Measurements from ENCODE around the gene AFAP1L1.

DNA sequence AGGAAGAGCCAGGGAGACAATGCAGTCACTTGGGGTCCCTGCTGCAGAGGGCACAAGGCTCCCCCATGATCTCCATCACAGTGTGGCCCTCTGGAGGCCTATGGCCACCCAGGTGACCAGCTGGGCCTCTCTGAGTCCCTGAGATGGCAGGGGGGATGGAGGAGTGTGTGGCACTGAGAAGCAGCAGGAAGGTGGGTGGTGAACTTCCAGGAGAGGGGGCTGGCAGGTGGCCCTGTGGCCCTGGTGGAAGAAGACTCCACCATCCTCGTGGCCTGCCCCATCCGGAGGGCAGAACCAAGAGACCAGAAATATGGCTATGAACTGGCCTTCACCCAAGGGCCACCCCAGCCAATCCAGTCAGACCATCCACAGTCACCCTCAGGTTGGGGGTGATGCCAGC is 31.7 kb upstream of the AFAP1L1 start:
- TF ChIP-seq EZH2 (conservative IDR thresholded peaks at IDR 0.05; ENCODE audit: low read depth, low read length) (no peak), SP5 (CRISPR knock-in tag; IDR thresholded peaks at IDR 0.05; ENCODE audit: borderline replicate concordance, low read depth) (no peak), NCOA1 (CRISPR knock-in tag; IDR thresholded peaks at IDR 0.05) (no peak), RELA (CRISPR knock-in tag; IDR thresholded peaks at IDR 0.05) (no peak), BCL6 (CRISPR knock-in tag; IDR thresholded peaks at IDR 0.05) (no peak), ZNF713 (CRISPR knock-in tag; IDR thresholded peaks at IDR 0.05) (no peak)
- TF ChIP-seq, protein P1, sequence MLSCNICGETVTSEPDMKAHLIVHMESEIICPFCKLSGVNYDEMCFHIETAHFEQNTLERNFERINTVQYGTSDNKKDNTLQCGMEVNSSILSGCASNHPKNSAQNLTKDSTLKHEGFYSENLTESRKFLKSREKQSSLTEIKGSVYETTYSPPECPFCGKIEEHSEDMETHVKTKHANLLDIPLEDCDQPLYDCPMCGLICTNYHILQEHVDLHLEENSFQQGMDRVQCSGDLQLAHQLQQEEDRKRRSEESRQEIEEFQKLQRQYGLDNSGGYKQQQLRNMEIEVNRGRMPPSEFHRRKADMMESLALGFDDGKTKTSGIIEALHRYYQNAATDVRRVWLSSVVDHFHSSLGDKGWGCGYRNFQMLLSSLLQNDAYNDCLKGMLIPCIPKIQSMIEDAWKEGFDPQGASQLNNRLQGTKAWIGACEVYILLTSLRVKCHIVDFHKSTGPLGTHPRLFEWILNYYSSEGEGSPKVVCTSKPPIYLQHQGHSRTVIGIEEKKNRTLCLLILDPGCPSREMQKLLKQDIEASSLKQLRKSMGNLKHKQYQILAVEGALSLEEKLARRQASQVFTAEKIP (CRISPR knock-in tag; IDR thresholded peaks at IDR 0.05; ENCODE audit: borderline replicate concordance): no peak
- TF ChIP-seq, protein P2, sequence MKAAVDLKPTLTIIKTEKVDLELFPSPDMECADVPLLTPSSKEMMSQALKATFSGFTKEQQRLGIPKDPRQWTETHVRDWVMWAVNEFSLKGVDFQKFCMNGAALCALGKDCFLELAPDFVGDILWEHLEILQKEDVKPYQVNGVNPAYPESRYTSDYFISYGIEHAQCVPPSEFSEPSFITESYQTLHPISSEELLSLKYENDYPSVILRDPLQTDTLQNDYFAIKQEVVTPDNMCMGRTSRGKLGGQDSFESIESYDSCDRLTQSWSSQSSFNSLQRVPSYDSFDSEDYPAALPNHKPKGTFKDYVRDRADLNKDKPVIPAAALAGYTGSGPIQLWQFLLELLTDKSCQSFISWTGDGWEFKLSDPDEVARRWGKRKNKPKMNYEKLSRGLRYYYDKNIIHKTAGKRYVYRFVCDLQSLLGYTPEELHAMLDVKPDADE (CRISPR knock-in tag; IDR thresholded peaks at IDR 0.05): no peak
- TF ChIP-seq, protein P3, sequence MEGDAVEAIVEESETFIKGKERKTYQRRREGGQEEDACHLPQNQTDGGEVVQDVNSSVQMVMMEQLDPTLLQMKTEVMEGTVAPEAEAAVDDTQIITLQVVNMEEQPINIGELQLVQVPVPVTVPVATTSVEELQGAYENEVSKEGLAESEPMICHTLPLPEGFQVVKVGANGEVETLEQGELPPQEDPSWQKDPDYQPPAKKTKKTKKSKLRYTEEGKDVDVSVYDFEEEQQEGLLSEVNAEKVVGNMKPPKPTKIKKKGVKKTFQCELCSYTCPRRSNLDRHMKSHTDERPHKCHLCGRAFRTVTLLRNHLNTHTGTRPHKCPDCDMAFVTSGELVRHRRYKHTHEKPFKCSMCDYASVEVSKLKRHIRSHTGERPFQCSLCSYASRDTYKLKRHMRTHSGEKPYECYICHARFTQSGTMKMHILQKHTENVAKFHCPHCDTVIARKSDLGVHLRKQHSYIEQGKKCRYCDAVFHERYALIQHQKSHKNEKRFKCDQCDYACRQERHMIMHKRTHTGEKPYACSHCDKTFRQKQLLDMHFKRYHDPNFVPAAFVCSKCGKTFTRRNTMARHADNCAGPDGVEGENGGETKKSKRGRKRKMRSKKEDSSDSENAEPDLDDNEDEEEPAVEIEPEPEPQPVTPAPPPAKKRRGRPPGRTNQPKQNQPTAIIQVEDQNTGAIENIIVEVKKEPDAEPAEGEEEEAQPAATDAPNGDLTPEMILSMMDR (CRISPR knock-in tag; IDR thresholded peaks at IDR 0.05): no peak

All from HepG2 (cell line).